AG10803 (cell line): Measurements from ENCODE around the gene SDCBP2.
A peak's percentile ranks its signal among the peaks of the same experiment; 100 is the strongest.

Experiments used
- DNase-seq: peaks from one replicate; pipeline ENCODE4 v3.0.0; 2010; ENCODE audit warnings: low read depth
- H3K4me3 ChIP-seq: 2 replicates; pipeline ENCODE4 v1.5.1; 2011; ENCODE audit warnings: mild to moderate bottlenecking, low read length, control low read depth
- TF ChIP-seq, protein P1 (sequence below): conservative IDR thresholded peaks from 2 replicates; pipeline ENCODE4 v1.5.1; 2011; ENCODE audit warnings: mild to moderate bottlenecking, low read length, control low read depth, inconsistent platforms

Gene SDCBP2

DNA sequence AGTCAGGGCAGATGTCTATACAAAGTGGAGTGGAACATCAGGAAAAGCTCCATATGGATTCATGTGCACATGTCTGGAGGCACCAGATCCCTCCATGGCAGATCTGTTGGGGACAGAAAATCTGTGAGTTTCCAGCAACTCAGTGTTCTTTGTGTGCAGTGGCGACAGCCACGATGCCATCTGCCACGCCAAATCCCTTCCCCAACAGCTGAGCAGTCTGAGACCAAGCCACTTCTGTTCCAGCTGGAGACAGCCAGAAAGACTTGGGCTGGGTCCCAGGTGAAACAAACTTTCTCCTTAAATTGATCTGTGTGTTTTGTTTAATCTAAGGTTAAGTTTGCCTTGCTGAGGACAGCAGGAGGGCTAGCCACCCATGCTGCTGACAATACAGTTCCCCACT lies 41.0 kb upstream of the SDCBP2 start:
- no peak overlapping the region for H3K4me3 ChIP-seq
- TF ChIP-seq, protein P1, sequence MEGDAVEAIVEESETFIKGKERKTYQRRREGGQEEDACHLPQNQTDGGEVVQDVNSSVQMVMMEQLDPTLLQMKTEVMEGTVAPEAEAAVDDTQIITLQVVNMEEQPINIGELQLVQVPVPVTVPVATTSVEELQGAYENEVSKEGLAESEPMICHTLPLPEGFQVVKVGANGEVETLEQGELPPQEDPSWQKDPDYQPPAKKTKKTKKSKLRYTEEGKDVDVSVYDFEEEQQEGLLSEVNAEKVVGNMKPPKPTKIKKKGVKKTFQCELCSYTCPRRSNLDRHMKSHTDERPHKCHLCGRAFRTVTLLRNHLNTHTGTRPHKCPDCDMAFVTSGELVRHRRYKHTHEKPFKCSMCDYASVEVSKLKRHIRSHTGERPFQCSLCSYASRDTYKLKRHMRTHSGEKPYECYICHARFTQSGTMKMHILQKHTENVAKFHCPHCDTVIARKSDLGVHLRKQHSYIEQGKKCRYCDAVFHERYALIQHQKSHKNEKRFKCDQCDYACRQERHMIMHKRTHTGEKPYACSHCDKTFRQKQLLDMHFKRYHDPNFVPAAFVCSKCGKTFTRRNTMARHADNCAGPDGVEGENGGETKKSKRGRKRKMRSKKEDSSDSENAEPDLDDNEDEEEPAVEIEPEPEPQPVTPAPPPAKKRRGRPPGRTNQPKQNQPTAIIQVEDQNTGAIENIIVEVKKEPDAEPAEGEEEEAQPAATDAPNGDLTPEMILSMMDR = no peak
- no peak for DNase-seq

GRCh38 chr20:1368448-1369199 lies 39.7 kb upstream of the SDCBP2 start:
- TF ChIP-seq, protein P1 = no peak
- H3K4me3 ChIP-seq = no peak overlapping the region
- DNase-seq = peak; percentile 43

- H3K4me3 ChIP-seq = no peak overlapping the region
- no peak for DNase-seq
- TF ChIP-seq, protein P1 = no peak
Measured at GRCh38 chr20:1367479-1367878, 38.5 kb upstream of the SDCBP2 start.

DNA sequence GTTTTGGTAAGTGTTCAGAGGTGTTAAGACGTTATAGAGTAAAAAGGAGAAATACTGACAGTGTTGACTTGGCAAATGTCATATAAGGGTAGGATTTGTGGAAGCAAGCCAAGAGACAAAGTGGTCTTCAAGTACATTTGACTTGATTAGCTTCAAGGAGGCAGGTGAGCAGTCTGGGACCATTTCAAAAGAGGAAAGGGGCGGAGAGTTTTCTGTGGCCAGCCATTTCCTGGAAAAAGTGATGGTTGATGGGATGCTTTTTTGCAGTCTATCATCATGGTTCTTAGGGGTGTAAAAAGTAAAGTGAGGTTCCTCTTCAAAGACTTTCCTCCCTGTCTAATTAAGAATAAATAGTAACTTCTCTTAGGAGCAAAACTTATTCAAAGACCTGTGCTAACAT lies 35.2 kb upstream of the SDCBP2 start:
- H3K4me3 ChIP-seq = no peak overlapping the region
- TF ChIP-seq, protein P1 = no peak
- DNase-seq = no peak

DNA sequence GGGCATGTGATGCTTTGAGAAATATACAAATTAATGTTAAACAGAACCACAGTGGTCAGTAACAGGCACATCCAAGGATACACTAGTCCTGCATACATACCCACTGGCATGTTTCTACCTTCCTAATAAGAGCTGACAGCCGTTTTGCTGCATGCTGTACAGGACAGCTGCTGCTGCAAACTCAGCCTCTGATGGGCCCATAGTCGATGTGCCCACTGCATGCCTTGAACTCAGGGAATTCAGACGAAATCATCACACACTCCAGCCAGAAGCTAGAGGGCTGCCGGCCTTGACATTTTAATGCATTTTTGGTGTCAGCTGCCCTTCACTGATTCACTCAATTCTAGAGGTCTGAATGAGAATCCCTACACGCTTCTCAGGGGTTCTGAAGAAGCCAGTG lies 34.6 kb upstream of the SDCBP2 start:
- TF ChIP-seq, protein P1 = no peak
- no peak overlapping the region for H3K4me3 ChIP-seq
- DNase-seq = no peak

DNA sequence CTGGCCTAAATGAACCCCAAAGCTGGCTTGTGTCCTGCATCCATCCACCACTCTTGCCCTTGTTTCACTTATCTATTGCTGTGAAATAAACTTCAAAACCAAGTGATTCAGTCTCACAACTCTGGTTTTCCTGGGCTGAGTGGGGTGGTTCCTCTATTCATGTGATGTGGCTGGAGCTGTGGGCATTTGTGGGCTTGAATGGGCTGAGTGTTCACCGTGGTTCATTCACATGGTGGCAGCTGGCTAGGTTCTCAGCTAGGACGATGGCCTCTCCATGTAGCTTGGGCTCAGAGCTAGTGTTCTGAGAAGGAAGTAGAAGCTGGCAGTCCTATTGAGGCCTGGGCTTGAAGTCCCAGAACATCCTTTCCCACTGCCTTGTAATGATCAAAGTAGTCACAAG lies 33.5 kb upstream of the SDCBP2 start:
- no peak overlapping the region for H3K4me3 ChIP-seq
- TF ChIP-seq, protein P1 = no peak
- DNase-seq = no peak

DNA sequence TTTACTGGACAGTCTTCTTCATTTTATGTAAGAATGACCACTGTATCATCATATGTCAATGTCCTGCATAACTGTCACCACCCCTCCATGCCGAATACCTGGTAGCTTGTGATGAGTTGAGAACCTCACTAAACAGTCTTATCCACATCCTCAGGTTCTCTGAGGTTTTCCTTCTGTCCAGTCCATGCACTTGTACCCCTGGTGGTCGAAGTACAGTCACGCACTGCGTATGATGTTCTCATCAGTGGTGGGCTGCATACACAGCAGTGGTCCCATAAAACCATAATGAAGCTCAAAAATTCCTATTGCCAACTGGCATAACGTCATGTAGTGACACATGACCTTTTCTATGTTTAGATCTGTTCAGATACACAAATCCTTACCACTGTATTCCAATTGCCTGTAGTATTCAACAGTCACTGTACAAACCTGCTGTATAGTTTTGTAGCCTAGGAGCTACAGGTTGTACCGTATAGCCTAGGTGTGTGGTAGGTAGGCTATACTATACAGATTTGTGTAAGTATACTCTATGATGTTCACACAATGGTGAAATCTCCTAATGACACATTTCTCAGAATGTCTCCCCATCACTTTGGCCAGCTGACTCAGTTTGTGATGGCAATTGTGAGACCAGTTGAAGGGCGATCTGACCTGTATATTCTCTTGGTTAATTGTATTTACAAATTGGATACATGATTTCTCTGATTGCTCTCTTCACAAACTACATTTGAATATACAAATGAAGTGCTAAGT lies 31.3 kb upstream of the SDCBP2 start:
- H3K4me3 ChIP-seq = no peak overlapping the region
- TF ChIP-seq, protein P1 = no peak
- no peak for DNase-seq
